IPS DF 6.9 (cell line): ENCODE results near the gene CTDSP1.

Experiments used
- DNase-seq: peaks from one replicate; pipeline ENCODE4 v3.0.0-alpha.2; 2013; ENCODE audit warnings: low read depth, low spot score
- H3K27ac ChIP-seq: one replicate; pipeline ENCODE4 v1.5.1; 2013; ENCODE audit warnings: low read length, control low read depth
- H3K27me3 ChIP-seq: 2 replicates; pipeline ENCODE4 v1.6.1; 2013; ENCODE audit warnings: mild to moderate bottlenecking, low read length; ENCODE audit not compliant: control insufficient read depth, insufficient read depth
- H3K36me3 ChIP-seq: 2 replicates; pipeline ENCODE4 v1.6.1; 2013; ENCODE audit warnings: low read length; ENCODE audit not compliant: control insufficient read depth, insufficient read depth
- H3K4me1 ChIP-seq: 2 replicates; pipeline ENCODE4 v1.6.1; 2013; ENCODE audit warnings: low read length; ENCODE audit not compliant: control insufficient read depth, insufficient read depth
- H3K4me3 ChIP-seq: 2 replicates; pipeline ENCODE4 v1.5.1; 2013; ENCODE audit warnings: mild to moderate bottlenecking, low read length
- H3K9me3 ChIP-seq: 2 replicates; pipeline ENCODE4 v1.6.1; 2013; ENCODE audit warnings: low read length, inconsistent platforms; ENCODE audit not compliant: control insufficient read depth, insufficient read depth
- WGBS: extraction: QIAGEN DNeasy Blood & Tissue Kit; methylation state at CpG from one replicate; pipeline ENCODE4 v1.1.7; 2013; ENCODE audit warnings: mixed read lengths, missing lambda C conversion rate; ENCODE audit not compliant: insufficient read length, insufficient coverage; 5-methylcytosine and 5-hydroxymethylcytosine counted together

CTDSP1 gene

GRCh38 chr2:218425531-218425930, 25.9 kb downstream of the CTDSP1 start:
- Histone ChIP-seq H3K9me3 (no peaks in the 10 kb centered on the region), H3K4me1 (peaks cover 2% of the 10 kb centered on the region; the same call in 1 of the 2 replicates), H3K27me3 (no peaks in the 10 kb centered on the region), H3K4me3 (no peak overlapping the region), H3K27ac (no peak overlapping the region), H3K36me3 (no peaks in the 10 kb centered on the region)
- WGBS = no CpG with 5 or more reads among the region's 10 CpGs
- DNase-seq = no peak

GRCh38 chr2:218427741-218428140, 28.1 kb downstream of the CTDSP1 start:
- Histone ChIP-seq H3K27ac (no peak overlapping the region), H3K36me3 (no peaks in the 10 kb centered on the region), H3K4me1 (peaks cover 2% of the 10 kb centered on the region; the same call in 1 of the 2 replicates), H3K9me3 (no peaks in the 10 kb centered on the region), H3K4me3 (no peak overlapping the region), H3K27me3 (no peaks in the 10 kb centered on the region)
- no peak for DNase-seq
- WGBS = no CpG with 5 or more reads among the region's 11 CpGs

- H3K36me3 ChIP-seq = no peaks in the 10 kb centered on the region
- H3K4me1 ChIP-seq = peaks cover 2% of the 10 kb centered on the region; the same call in 1 of the 2 replicates
- no peaks in the 10 kb centered on the region for H3K9me3 ChIP-seq
- H3K27ac ChIP-seq = no peak overlapping the region
- no peak overlapping the region for H3K4me3 ChIP-seq
- no peaks in the 10 kb centered on the region for H3K27me3 ChIP-seq
- no peak for DNase-seq
- no CpG with 5 or more reads among the region's 24 CpGs for WGBS
These were observed 29.3 kb downstream of the CTDSP1 start for GRCh38 chr2:218428846-218429558.

- no peak for DNase-seq
- WGBS = 100% methylated on average over 2 of the region's 9 CpGs
These were observed 30.4 kb downstream of the CTDSP1 start for GRCh38 chr2:218429911-218430692.

GRCh38 chr2:218430721-218431120, 31.1 kb downstream of the CTDSP1 start:
- no CpG with 5 or more reads among the region's 11 CpGs for WGBS
- DNase-seq = no peak
- H3K4me3 ChIP-seq = no peak overlapping the region
- no peaks in the 10 kb centered on the region for H3K36me3 ChIP-seq
- no peaks in the 10 kb centered on the region for H3K9me3 ChIP-seq
- H3K27ac ChIP-seq = no peak overlapping the region
- H3K27me3 ChIP-seq = no peaks in the 10 kb centered on the region
- H3K4me1 ChIP-seq = peaks cover 2% of the 10 kb centered on the region; the same call in 1 of the 2 replicates

More at GRCh38 chr2:218429911-218430692, 30.4 kb downstream of the CTDSP1 start:
- peaks cover 2% of the 10 kb centered on the region; the same call in 1 of the 2 replicates for H3K4me1 ChIP-seq
- no peak overlapping the region for H3K4me3 ChIP-seq
- no peak overlapping the region for H3K27ac ChIP-seq
- no peaks in the 10 kb centered on the region for H3K27me3 ChIP-seq
- H3K36me3 ChIP-seq = no peaks in the 10 kb centered on the region
- no peaks in the 10 kb centered on the region for H3K9me3 ChIP-seq

- H3K4me1 ChIP-seq = peaks cover 2% of the 10 kb centered on the region; the same call in 1 of the 2 replicates
- H3K36me3 ChIP-seq = no peaks in the 10 kb centered on the region
- no peaks in the 10 kb centered on the region for H3K9me3 ChIP-seq
- no peak overlapping the region for H3K27ac ChIP-seq
- H3K27me3 ChIP-seq = no peaks in the 10 kb centered on the region
- DNase-seq = no peak
- no CpG with 5 or more reads among the region's 10 CpGs for WGBS
- no peak overlapping the region for H3K4me3 ChIP-seq
These were observed 32.2 kb downstream of the CTDSP1 start for GRCh38 chr2:218431878-218432277.

- H3K27me3 ChIP-seq = no peaks in the 10 kb centered on the region
- H3K4me3 ChIP-seq = no peak overlapping the region; the same call in 1 of the 2 replicates
- H3K4me1 ChIP-seq = peaks cover 2% of the 10 kb centered on the region; the same call in 1 of the 2 replicates
- H3K27ac ChIP-seq = no peak overlapping the region
- no peak for DNase-seq
- no CpG with 5 or more reads among the region's 8 CpGs for WGBS
- no peaks in the 10 kb centered on the region for H3K9me3 ChIP-seq
- no peaks in the 10 kb centered on the region for H3K36me3 ChIP-seq
These were observed 33.2 kb downstream of the CTDSP1 start for GRCh38 chr2:218432676-218433365.

- Histone ChIP-seq H3K9me3 (no peaks in the 10 kb centered on the region), H3K27ac (no peak overlapping the region), H3K36me3 (no peaks in the 10 kb centered on the region), H3K4me3 (no peak overlapping the region), H3K27me3 (no peaks in the 10 kb centered on the region), H3K4me1 (no peaks in the 10 kb centered on the region)
- DNase-seq = no peak
- no CpG with 5 or more reads among the region's 9 CpGs for WGBS
These were observed 34.8 kb downstream of the CTDSP1 start for GRCh38 chr2:218434456-218434855.

GRCh38 chr2:218435003-218435982, 35.6 kb downstream of the CTDSP1 start:
- WGBS = no CpG with 5 or more reads among the region's 11 CpGs

More at GRCh38 chr2:218435003-218435982, 35.6 kb downstream of the CTDSP1 start:
- Histone ChIP-seq H3K27ac (no peak overlapping the region), H3K4me3 (no peak overlapping the region), H3K9me3 (no peaks in the 10 kb centered on the region), H3K36me3 (no peaks in the 10 kb centered on the region), H3K27me3 (no peaks in the 10 kb centered on the region), H3K4me1 (no peaks in the 10 kb centered on the region)
- no peak for DNase-seq
